Activated T-helper 1 cell treated with anti-CD3 and anti-CD28 coated beads, Interleukin-12 subunit alpha, Interleukin-12 subunit beta, Interleukin-2, Interleukin-4 antibody, amounts not matched to agents 30 ng/mL and 10 ng/mL and 1 ng/mL, durations not matched to agents 14 hours and 24 hours and 36 hours (primary cell): Measurements from ENCODE around the gene COX7A1. TPM values are rescaled to one million over a fixed set of nuclear protein-coding genes. Genes with fewer than 3 reads are reported as not detected.

Source experiments
- DNase-seq: peaks from one replicate; pipeline ENCODE4 v3.0.0; 2021; ENCODE audit warnings: low spot score
- H3K27ac Mint-ChIP-seq: one replicate; pipeline ENCODE4 v1.8.0; 2021; ENCODE audit warnings: mild to moderate bottlenecking, mixed read lengths
- H3K27me3 Mint-ChIP-seq: one replicate; pipeline ENCODE4 v1.8.0; 2022; ENCODE audit warnings: mild to moderate bottlenecking, moderate library complexity, mixed read lengths; ENCODE audit not compliant: insufficient read depth
- H3K36me3 Mint-ChIP-seq: one replicate; pipeline ENCODE4 v1.8.0; 2021; ENCODE audit warnings: low read depth, mixed read lengths
- H3K4me1 Mint-ChIP-seq: one replicate; pipeline ENCODE4 v1.8.0; 2021; ENCODE audit warnings: low read depth, mixed read lengths
- H3K4me3 Mint-ChIP-seq: one replicate; pipeline ENCODE4 v1.8.0; 2021; ENCODE audit warnings: mild to moderate bottlenecking, moderate library complexity, mixed read lengths
- H3K9me3 Mint-ChIP-seq: one replicate; pipeline ENCODE4 v1.8.0; 2021; ENCODE audit warnings: mixed read lengths
- intact Hi-C: fragments of 100-400 bp; cut with micrococcal nuclease; formaldehyde crosslinking; loops from one replicate; pipeline ENCODE4 v1.15.1; 2024
- total RNA-seq: library from RNA; stranded (reverse); gene quantifications from 2 replicates; pipeline ENCODE4 v1.2.3, GENCODE V29; 2022

COX7A1 gene
- total RNA-seq, 1 donor from 2014 or later, result not detected

- Mint-ChIP-seq H3K27me3 (no peaks in the 10 kb centered on the region), H3K27ac (no peak overlapping the region), H3K36me3 (peaks cover 17% of the 10 kb centered on the region), H3K4me3 (no peak overlapping the region), H3K9me3 (no peaks in the 10 kb centered on the region), H3K4me1 (no peaks in the 10 kb centered on the region)
- no peak for DNase-seq
- intact Hi-C loops, result no loop called here
Measured at GRCh38 chr19:36101550-36102327, 50.5 kb downstream of the COX7A1 start.

Other genes with a start within 250 kb of the COX7A1 start
- gene HCST, start 249.9 kb downstream of the COX7A1 start, total RNA-seq, result 58.5 and 62.2 TPM in 2 replicates
- gene TYROBP, start 244.2 kb downstream of the COX7A1 start, total RNA-seq, result not detected in 2 replicates
- gene LRFN3, start 216.1 kb downstream of the COX7A1 start, total RNA-seq, result 11.6 and 13.6 TPM in 2 replicates
- gene SDHAF1, start 157.3 kb downstream of the COX7A1 start, total RNA-seq, result 21.2 and 24.5 TPM in 2 replicates
- 1.7 and 1.8 TPM in 2 replicates for gene SYNE4, start 143.6 kb downstream of the COX7A1 start, total RNA-seq
- 48.3 and 60.6 TPM in 2 replicates for gene ALKBH6, start 138.2 kb downstream of the COX7A1 start, total RNA-seq
- gene CLIP3, start 119.6 kb downstream of the COX7A1 start, total RNA-seq, result 2.2 and 4.4 TPM in 2 replicates
- gene THAP8, start 98.2 kb downstream of the COX7A1 start, total RNA-seq, result 1.6 TPM in 2 replicates
- 22.0 and 24.9 TPM in 2 replicates for gene WDR62, start 97.5 kb downstream of the COX7A1 start, total RNA-seq
- gene OVOL3, start 41.3 kb downstream of the COX7A1 start, total RNA-seq, result not detected in 2 replicates
- 76.3 and 92.4 TPM in 2 replicates for gene POLR2I, start 37.6 kb downstream of the COX7A1 start, total RNA-seq
- gene TBCB, start 37.0 kb downstream of the COX7A1 start, total RNA-seq, result 127 and 143 TPM in 2 replicates
- gene CAPNS1, start 12.4 kb downstream of the COX7A1 start, total RNA-seq, result 326 and 335 TPM in 2 replicates
- gene ZNF565, start 62.2 kb upstream of the COX7A1 start, total RNA-seq, result 2.1 and 2.4 TPM in 2 replicates
- 82.5 and 94.0 TPM in 2 replicates for gene ZNF146, start 62.7 kb upstream of the COX7A1 start, total RNA-seq
- 0.83 and 1.7 TPM in 2 replicates for gene ZFP14, start 226.8 kb upstream of the COX7A1 start, total RNA-seq